Measurements from ENCODE around the gene AMZ1.
A peak's percentile ranks its signal among the peaks of the same experiment; 100 is the strongest.

GRCh38 chr7:2680792-2681490 is 7.1 kb upstream of the AMZ1 start:
- TF ChIP-seq CTCF (IDR thresholded peaks at IDR 0.05) (peak; percentile 48 to 61), EP300 (IDR thresholded peaks at IDR 0.05) (no peak), POLR2A (IDR thresholded peaks at IDR 0.05) (no peak)
